ENCODE measurements around the gene ALG6.
"Not testable (repeated sequence)": the region's sequence is repeated elsewhere in the genome, so short reads cannot be mapped to it uniquely, and the experiment has no call there.

The ALG6 gene

GRCh38 chr1:63328122-63328521 is 39.3 kb upstream of the ALG6 start:
- no peak for DNase-seq (ENCODE audit: low read depth in 2 of 2)

DNA sequence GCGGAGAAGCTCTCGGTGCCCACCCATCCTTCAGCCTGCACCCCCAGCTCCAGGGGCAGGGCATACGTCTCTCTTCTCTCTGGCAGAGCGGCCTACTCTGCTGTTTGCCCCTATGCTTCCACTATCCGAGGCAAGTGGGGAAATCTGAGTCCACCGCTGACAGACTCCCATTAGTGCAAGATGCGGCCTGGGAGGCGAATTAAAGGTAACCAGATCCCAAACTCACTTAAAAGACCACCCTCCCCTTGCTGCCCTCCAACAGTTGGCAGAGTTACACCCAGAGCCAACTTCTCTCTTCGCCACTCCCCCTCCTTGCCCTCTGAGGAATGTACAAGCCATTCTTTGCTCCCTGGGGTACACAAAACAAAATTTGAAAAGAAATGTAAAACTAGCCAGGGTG is 38.6 kb upstream of the ALG6 start:
- DNase-seq (ENCODE audit: low read depth in 2 of 2) = no peak

DNA sequence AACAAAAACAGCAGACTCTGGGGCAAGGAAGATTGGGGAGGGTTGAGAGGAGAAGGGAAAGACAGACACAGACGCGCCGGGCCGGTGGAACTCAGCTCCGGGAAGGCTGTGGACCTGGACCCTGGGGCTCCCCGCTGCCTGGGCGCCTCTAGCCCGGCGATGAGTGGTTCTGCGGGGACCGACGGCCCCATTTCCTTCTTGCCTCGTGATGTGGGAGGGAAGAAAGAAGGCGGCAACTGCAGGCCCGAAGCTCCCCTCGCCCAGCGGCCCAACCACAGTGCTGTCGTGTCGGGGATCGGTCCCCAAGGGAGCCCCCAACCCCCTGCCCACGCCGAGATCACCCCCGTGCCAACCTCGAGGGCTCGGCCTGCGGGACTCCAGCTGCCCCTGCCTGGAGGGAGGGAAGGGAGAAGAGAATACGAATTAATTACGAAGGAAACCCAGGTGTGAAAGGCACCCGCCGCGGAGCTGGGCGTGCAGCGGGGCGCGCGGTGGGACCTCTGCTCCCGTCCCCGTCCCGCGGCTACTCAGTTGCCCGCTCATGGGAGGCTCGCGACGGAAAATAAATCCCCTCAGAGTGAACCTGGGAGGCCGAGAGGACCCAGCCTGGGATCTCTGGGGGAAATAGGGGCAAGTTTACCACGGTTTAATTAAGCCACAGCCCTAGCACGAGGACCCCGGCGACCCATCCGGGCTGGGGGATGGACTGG is 37.7 kb upstream of the ALG6 start:
- no peak for DNase-seq (ENCODE audit: low read depth in 2 of 2)

DNA sequence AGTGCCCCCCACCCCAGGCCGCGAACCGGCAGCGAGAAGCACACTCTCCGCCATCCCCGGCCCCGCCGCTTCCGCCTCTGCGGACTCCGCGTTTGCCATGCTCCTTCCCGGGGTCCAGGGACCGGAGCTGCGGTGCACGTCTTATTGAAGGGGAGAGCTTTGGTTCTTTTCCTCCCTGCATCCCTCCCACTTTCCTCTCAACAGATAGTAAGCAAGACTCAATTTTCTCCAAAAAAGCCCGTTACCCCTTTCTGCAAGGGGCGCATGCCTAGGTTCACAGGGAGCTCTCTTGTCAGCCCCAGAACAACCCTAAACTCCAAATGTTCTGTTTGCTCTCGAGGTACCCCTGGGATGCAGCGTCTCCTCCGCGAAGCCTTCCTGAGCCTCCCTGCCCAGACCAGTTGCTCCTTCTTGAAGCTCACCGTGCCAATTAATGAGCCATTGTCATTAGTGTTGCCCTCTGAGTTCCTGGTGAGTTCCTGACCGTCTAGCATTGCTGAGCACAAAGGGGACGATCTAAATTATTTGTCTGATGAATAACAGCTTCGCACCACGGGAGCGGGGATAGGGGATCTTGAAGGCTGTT is 37.0 kb upstream of the ALG6 start:
- DNase-seq (ENCODE audit: low read depth in 2 of 2) = no peak

DNA sequence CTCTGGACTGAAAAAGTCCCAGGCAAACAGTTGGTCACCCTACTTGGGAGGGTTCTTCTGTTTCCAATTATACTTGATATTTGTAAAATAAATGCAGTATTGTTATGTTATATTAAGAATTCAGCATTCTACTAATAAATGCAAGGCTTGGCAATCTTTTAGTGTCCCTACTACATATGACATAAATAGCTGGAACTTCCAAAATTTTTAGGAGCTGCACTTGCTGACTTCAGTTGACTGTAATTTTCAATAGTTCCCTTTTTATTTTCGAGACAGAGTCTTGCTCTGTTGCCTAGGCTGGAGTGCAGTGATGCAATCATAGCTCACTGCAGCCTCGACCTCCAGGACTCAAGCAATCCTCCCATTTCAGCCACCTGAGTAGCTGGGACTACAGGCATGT is 25.0 kb upstream of the ALG6 start:
- no peak for DNase-seq (ENCODE audit: low read depth in 2 of 2)

DNA sequence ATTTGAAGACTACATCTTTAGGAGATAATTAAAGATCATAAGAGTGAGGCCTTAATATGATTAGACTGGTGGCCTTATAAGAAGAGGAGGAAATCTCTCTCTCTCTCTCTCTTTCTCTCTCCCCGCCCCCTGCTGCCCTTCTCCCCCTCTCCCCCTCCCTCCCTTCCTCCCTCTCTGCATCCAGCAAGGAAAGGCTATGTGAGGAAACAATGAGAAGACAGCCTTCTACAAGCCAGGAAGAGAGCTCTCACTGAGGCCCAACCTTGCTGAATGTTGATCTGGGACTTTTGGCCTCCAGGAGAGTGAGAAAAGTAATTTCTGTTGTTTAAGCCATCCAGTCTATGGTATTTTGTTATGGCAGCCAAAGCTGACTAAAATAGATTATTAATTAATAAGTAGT is 23.5 kb upstream of the ALG6 start:
- no peak for DNase-seq (ENCODE audit: low read depth in 2 of 2)

DNA sequence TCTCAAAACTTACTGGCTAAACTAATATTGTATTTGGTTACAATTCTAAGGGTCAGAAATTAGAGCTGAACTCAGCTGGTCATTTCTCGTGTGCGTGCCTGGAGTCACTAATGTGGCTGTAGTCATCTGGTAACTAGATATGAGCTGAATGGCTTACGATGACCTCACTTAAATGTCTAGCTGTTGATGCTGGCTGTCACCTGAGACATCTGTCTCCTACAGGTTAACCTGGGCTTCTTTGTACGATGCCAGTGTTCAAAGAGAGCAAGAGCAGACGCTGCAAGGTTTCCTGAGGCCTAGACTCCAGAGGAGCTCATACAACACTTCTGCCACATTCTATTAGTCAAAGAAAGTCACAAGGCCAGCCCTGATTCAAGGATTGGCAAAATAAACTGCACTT is 17.1 kb upstream of the ALG6 start:
- no peak for DNase-seq (ENCODE audit: low read depth in 2 of 2)

- no peak for DNase-seq (ENCODE audit: low read depth in 2 of 2)
Observed at GRCh38 chr1:63352736-63353135, 14.7 kb upstream of the ALG6 start.

DNA sequence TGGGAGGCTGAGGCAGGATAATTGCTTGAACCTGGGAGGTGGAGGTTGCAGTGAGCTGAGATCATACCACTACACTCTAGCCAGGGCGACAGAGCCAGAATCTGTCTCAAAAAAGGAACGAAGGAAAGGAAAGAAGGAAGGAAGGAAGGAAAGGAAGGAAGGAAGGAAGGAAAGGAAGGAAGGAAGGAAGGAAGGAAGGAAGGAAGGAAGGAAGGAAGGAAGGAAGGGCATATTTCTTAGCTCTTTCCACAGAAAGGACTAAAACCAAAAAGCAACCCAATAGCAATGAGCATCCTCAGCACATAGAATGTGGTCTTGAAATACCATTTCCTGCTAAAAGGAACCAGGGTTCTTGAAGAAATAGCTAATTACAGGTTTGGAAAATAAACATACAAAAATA is 11.2 kb upstream of the ALG6 start:
- DNase-seq (ENCODE audit: low read depth in 2 of 2) = not testable (repeated sequence)

DNA sequence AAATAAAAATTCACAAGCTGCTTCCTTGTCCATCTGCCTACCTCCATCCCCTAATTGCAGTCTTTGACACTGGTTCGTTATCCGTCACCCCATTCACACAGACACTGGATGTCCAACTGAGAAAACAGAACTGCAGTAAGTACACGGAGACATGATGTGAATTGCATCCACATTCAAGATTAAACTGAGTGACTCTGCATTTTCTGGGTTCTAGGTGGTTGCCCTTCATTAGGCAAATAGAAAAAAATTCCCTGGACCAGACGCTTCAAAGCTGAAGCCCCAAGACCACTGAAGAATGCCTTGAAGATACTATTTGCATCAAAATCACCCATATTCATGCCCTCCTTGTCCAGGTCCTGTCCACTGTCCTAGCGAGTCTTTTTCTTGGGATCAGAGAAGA is 7.9 kb upstream of the ALG6 start:
- DNase-seq (ENCODE audit: low read depth in 2 of 2) = no peak

GRCh38 chr1:63362073-63362472 is 5.4 kb upstream of the ALG6 start:
- no peak for DNase-seq (ENCODE audit: low read depth in 2 of 2)

GRCh38 chr1:63362578-63362977 is 4.8 kb upstream of the ALG6 start:
- no peak for DNase-seq (ENCODE audit: low read depth in 2 of 2)

DNA sequence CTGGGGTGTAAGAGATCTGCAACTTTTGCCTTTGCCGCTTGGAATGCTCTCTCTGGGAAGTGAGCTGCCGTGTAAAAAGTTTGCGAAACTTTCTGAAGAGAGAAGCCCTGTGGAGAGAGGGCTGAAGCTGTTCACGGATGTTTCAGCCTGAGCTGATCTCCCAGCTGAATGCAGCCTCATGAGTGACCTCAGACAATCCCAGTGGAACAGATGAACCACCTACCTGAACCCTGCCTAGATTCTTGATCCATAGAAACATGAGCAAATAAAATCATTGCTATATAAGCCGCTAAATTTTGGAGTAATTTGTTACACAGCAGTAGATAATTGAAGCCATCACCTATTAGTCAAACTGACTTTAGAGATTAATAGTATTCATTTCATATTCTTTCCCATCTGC is 4.4 kb upstream of the ALG6 start:
- DNase-seq (ENCODE audit: low read depth in 2 of 2) = no peak

- DNase-seq (ENCODE audit: low read depth in 2 of 2) = no peak
Observed at GRCh38 chr1:63366908-63367214, 566 bp upstream of the ALG6 start.

DNA sequence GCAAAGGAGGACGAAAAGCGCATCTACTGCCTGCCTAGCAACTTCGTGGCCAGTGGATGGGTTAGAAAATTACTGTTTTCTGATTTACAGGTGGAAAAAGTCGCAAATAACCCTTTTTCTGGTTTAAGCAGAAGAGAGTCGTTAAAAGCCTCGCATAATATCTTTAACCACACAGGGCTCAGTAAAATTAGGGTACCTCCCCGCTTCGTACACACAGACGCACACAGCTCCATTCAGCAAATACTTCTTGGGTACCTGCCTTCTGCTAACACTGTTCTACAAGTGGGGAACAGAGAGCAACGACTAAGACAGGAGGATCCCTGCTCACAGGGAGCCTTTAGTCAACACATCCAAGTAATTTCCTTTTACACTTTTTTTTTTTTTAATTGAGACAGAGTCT is 704 bp downstream of the ALG6 start:
- DNase-seq (ENCODE audit: low read depth in 2 of 2) = no peak

DNA sequence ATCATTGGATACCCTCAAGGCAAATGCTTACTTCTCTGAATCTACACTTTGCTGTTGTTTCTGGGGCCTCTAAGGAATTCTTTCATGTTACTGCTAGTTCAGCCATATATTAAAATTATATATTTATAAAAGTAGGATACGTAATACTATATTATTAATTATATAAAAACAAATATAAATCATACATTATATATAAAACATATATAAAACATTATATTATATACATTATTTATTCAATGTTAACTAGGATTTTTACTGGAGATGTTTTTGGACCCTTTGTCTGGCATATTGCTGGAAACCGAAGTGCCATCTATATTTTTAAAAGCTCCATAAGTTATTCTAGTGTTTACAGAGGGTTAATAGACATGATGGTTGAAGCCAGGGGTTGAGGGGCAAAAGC is 12.2 kb downstream of the ALG6 start:
- DNase-seq (ENCODE audit: low read depth in 2 of 2) = no peak

DNA sequence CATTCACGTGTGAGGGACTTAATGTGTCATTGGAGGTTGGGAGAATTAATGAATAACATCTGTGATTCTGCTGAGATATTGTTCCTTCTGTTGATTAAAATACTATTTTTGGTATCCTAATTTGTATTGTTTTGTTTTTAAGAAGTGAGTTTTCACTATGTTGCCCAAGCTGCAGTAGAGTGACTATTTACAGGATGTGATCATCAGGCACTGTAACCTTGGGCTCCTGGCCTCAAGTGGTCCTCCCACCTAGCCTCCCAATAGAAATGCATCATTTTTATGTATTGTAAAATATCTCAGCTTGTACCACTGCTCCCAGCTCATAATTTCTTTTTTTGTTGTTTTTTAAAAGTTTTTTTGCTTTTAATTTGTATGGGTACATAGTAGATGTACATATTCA is 14.3 kb downstream of the ALG6 start:
- DNase-seq (ENCODE audit: low read depth in 2 of 2) = no peak

DNA sequence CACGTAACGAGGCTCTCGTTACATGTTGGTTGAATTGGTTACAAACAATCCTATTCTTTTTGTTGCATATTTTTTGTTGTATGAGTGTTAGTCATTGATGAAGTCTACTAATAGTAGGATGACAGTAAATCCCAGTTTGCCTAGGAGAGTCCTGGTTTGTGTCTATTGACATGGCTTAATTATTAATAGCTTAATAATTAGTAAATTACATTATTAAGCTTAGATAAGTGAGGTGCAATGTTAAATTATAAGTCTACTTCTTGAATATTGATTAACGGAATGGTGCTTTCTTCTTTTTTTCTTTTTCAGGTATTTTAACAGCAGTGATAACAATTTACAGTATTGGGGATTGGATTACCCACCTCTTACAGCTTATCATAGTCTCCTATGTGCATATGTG is 34.5 kb downstream of the ALG6 start:
- DNase-seq (ENCODE audit: low read depth in 2 of 2) = no peak

GRCh38 chr1:63403386-63403785 is 36.0 kb downstream of the ALG6 start:
- DNase-seq (ENCODE audit: low read depth in 2 of 2) = no peak

DNA sequence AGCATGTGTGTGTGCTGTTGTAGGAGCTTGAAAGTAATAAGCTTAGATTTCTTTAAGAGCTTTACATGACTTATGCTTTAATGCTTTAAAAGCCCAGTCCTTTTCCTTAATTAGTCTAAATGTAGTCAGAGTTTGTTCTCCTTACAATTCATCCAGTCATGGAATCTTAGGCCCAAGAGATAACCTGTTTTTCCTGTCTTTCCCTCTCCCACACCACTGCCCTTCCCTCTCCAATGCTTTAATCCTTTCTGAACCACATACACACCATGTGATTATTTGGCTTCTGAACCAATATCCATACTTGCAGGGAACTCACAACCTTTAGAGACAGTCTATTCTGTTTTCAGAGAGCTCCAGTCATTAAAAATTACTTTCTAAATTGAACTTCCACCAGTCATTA is 37.6 kb downstream of the ALG6 start:
- DNase-seq (ENCODE audit: low read depth in 2 of 2) = no peak

- DNase-seq (ENCODE audit: low read depth in 2 of 2) = no peak
Observed at GRCh38 chr1:63405987-63406386, 38.6 kb downstream of the ALG6 start.

GRCh38 chr1:63407002-63407401 is 39.6 kb downstream of the ALG6 start:
- DNase-seq (ENCODE audit: low read depth in 2 of 2) = no peak

DNA sequence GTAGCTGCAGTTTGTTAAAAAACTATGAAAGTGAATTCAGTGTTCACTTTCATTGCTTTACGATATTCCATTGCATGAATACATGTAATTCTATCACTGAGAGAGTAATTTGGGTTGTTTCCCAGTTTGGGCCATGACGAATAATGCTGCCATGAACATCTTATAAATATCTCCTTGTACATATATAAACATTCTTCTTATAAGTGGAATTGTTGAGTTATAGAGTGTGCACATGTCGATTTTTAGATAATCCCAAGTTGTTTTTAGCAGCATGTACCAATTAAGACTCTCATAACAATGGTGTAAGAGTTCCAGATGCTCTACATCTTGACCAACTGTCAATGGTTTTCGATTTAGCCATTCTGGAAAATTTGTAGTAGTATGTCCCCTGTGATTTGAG is 40.9 kb downstream of the ALG6 start:
- no peak for DNase-seq (ENCODE audit: low read depth in 2 of 2)

DNA sequence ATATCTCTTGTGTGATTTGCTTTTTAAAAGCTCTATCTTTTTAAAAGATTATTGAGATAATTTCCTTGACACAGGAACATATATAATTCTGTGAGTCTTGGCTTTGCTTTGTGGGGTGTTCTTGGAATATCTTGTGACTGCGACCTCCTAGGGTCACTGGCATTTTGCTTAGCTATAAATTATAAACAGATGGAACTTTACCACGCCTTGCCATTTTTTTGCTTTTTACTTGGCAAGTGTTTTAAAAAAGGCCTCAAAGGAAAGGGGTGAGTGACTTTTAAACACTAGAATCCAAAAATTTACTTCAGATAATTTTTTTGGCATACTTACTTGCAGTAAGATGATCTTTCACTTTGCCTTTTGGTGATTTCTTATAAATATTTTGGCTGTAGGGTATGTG is 43.6 kb downstream of the ALG6 start:
- DNase-seq (ENCODE audit: low read depth in 2 of 2) = no peak

Data from stimulated activated CD8-positive, alpha-beta memory T cell treated with anti-CD3 and anti-CD28 coated beads, Interleukin-15, amount 100 ng/mL, for 4 hours (primary cell).